H1 (cell line): ENCODE measurements around the gene SLC25A39. TPM values are rescaled to one million over a fixed set of nuclear protein-coding genes. Genes with fewer than 3 reads are reported as not detected.

Experiments
- CTCF ChIA-PET: fragments of 300-600 bp; sonication (Branson Sonifier 250); formaldehyde crosslinking; loops from one replicate; lab custom pipeline; 2021; ENCODE audit not compliant: partially characterized antibody; lab: Charles Lee
- POLR2A ChIA-PET: fragments of 300-600 bp; sonication (Branson Sonifier 250); formaldehyde crosslinking; loops from one replicate; lab custom pipeline; 2021; ENCODE audit warnings: inconsistent platforms; ENCODE audit not compliant: partially characterized antibody; lab: Charles Lee
- DNase-seq, 2 experiments: peaks; one replicate each; pipeline versions ENCODE4 v3.0.0 to v3.0.0-alpha.2; 2010 to 2022; ENCODE audit warnings: low spot score in 2 of 2, low read depth in 1 of 2, mixed read lengths in 1 of 2
- FAIRE-seq: peaks from 2 replicates; lab custom pipeline; 2011; peaks lifted over from hg19 to GRCh38; lab: Jason Lieb, UNC
- H2AFZ ChIP-seq: 2 replicates; pipeline ENCODE4 v1.8.1; 2012; ENCODE audit warnings: low read length, inconsistent platforms
- H2AK5ac ChIP-seq: 2 replicates; pipeline ENCODE4 v1.6.1; 2013; ENCODE audit warnings: low read depth, low read length
- H2BK120ac ChIP-seq: replicated peaks from 2 replicates; pipeline ENCODE3; 2013; ENCODE audit warnings: low read depth, low read length, inconsistent platforms
- H2BK12ac ChIP-seq: 2 replicates; pipeline ENCODE4 v1.6.1; 2013; ENCODE audit warnings: low read depth, low read length
- H2BK15ac ChIP-seq: 2 replicates; pipeline ENCODE4 v1.6.1; 2013; ENCODE audit warnings: low read length
- H2BK20ac ChIP-seq: 2 replicates; pipeline ENCODE4 v1.6.1; 2013; ENCODE audit warnings: low read length
- H2BK5ac ChIP-seq: 2 replicates; pipeline ENCODE4 v1.6.1; 2013; ENCODE audit warnings: low read depth, low read length
- H3K14ac ChIP-seq: 2 replicates; pipeline ENCODE4 v1.6.1; 2013; ENCODE audit warnings: inconsistent platforms; ENCODE audit not compliant: insufficient read length
- H3K18ac ChIP-seq: 2 replicates; pipeline ENCODE4 v1.6.1; 2013; ENCODE audit warnings: low read length; ENCODE audit errors: extremely low read depth
- H3K23ac ChIP-seq: 2 replicates; pipeline ENCODE4 v1.6.1; 2013; ENCODE audit warnings: inconsistent platforms; ENCODE audit not compliant: insufficient read length
- H3K23me2 ChIP-seq: 2 replicates; pipeline ENCODE4 v1.6.1; 2013; ENCODE audit warnings: low read depth, low read length
- H3K27ac ChIP-seq: 2 replicates; pipeline ENCODE4 v1.6.1; 2011; ENCODE audit warnings: low read depth, low read length, inconsistent platforms
- H3K27me3 ChIP-seq, 4 experiments: replicated peaks in 1 of 4; 1 replicate in 1 of 4; 2 replicates in 3 of 4; pipeline versions ENCODE4 v1.6.1 to v1.8.1; 2011 to 2013; ENCODE audit warnings: low read length in 3 of 4, mild to moderate bottlenecking in 3 of 4, inconsistent platforms in 2 of 4, mixed read lengths in 2 of 4, moderate library complexity in 1 of 4; ENCODE audit not compliant: control insufficient read depth in 3 of 4, insufficient read depth in 3 of 4; ENCODE audit errors: extremely low read depth in 1 of 4
- H3K36me3 ChIP-seq, 4 experiments: 2 replicates each; pipeline versions ENCODE4 v1.6.1 to v1.8.1; 2011 to 2013; ENCODE audit warnings: mild to moderate bottlenecking in 4 of 4, low read length in 3 of 4, moderate library complexity in 2 of 4, control low read depth in 1 of 4, inconsistent platforms in 1 of 4; ENCODE audit not compliant: insufficient read depth in 4 of 4, control insufficient read depth in 2 of 4
- H3K4ac ChIP-seq: replicated peaks from 2 replicates; pipeline ENCODE3; 2013; ENCODE audit warnings: low read length, low read depth, mixed read lengths, inconsistent platforms; ENCODE audit not compliant: insufficient read length
- H3K4me1 ChIP-seq, 4 experiments: replicated peaks in 1 of 4; 1 replicate in 1 of 4; 2 replicates in 3 of 4; pipeline versions ENCODE4 v1.6.1 to v1.8.1; 2011 to 2013; ENCODE audit warnings: low read length in 3 of 4, inconsistent platforms in 2 of 4, mixed read lengths in 1 of 4; ENCODE audit not compliant: insufficient read depth in 4 of 4, control insufficient read depth in 3 of 4
- H3K4me2 ChIP-seq, 2 experiments: 2 replicates each; pipeline versions ENCODE4 v1.6.1 to v1.8.1; 2011 to 2013; ENCODE audit warnings: low read depth in 2 of 2, low read length in 2 of 2, control low read depth in 1 of 2, inconsistent platforms in 1 of 2, mild to moderate bottlenecking in 1 of 2; ENCODE audit not compliant: insufficient read depth in 1 of 2
- H3K4me3 ChIP-seq, 4 experiments: fragments of 200-600, 300-600 bp in 1 of 4; sonication (generic), shearing (Covaris generic), sonication (Bioruptor Twin) in 1 of 4; 2 replicates each; pipeline versions ENCODE4 v1.5.1 to v1.8.1; 2011 to 2016; ENCODE audit warnings: low read length in 4 of 4, low read depth in 3 of 4, control low read depth in 2 of 4, inconsistent platforms in 2 of 4, mild to moderate bottlenecking in 2 of 4, mixed read lengths in 1 of 4, moderate library complexity in 1 of 4; ENCODE audit not compliant: insufficient read depth in 2 of 4; ENCODE audit errors: extremely low read depth in 1 of 4
- H3K56ac ChIP-seq: replicated peaks from 2 replicates; pipeline ENCODE3; 2013; ENCODE audit warnings: low read depth, mild to moderate bottlenecking, mixed read lengths, low read length, inconsistent platforms; ENCODE audit not compliant: insufficient read length
- H3K79me1 ChIP-seq: 2 replicates; pipeline ENCODE4 v1.6.1; 2013; ENCODE audit warnings: low read depth, low read length, control low read depth
- H3K79me2 ChIP-seq, 2 experiments: 2 replicates each; pipeline versions ENCODE4 v1.6.1 to v1.8.1; 2012 to 2013; ENCODE audit warnings: low read length in 2 of 2, mild to moderate bottlenecking in 2 of 2, inconsistent platforms in 1 of 2; ENCODE audit not compliant: insufficient read depth in 2 of 2, control insufficient read depth in 1 of 2
- H3K9ac ChIP-seq, 4 experiments: replicated peaks in 1 of 4; 1 replicate in 1 of 4; 2 replicates in 3 of 4; pipeline versions ENCODE4 v1.6.1 to v1.8.1; 2011 to 2013; ENCODE audit warnings: low read depth in 3 of 4, low read length in 3 of 4, control low read depth in 2 of 4, mild to moderate bottlenecking in 2 of 4, moderate library complexity in 2 of 4, inconsistent platforms in 1 of 4; ENCODE audit errors: extremely low read depth in 1 of 4
- H3K9me3 ChIP-seq, 2 experiments: 2 replicates each; pipeline versions ENCODE4 v1.6.1 to v1.8.1; 2012 to 2013; ENCODE audit warnings: mild to moderate bottlenecking in 2 of 2, moderate library complexity in 2 of 2, control low read depth in 1 of 2, inconsistent platforms in 1 of 2, low read depth in 1 of 2, low read length in 1 of 2, mixed read lengths in 1 of 2; ENCODE audit not compliant: insufficient read depth in 2 of 2
- H4K20me1 ChIP-seq, 2 experiments: replicated peaks in 1 of 2; 2 replicates each; pipeline versions ENCODE3 to v1.8.1; 2011 to 2013; ENCODE audit warnings: inconsistent platforms in 2 of 2, low read length in 2 of 2, mild to moderate bottlenecking in 1 of 2; ENCODE audit not compliant: insufficient read depth in 2 of 2, control insufficient read depth in 1 of 2
- H4K5ac ChIP-seq: 2 replicates; pipeline ENCODE4 v1.6.1; 2013; ENCODE audit warnings: low read length, low read depth, mixed read lengths, inconsistent platforms; ENCODE audit not compliant: insufficient read length
- H4K8ac ChIP-seq: 2 replicates; pipeline ENCODE4 v1.8.0; 2013; ENCODE audit warnings: mild to moderate bottlenecking, moderate library complexity, low read length, inconsistent platforms; ENCODE audit not compliant: insufficient read depth; ENCODE audit errors: extremely low read depth
- H4K91ac ChIP-seq: replicated peaks from 2 replicates; pipeline ENCODE3; 2013; ENCODE audit warnings: low read length, mixed read lengths, inconsistent platforms; ENCODE audit not compliant: insufficient read length
- HDAC2 ChIP-seq, 2 experiments: fragments of 300-600 bp in 1 of 2; sonication (generic) in 1 of 2; IDR thresholded peaks; 2 replicates each; pipeline ENCODE4 v1.6.1; 2011 to 2012; ENCODE audit warnings: low read depth in 2 of 2, low read length in 2 of 2, mild to moderate bottlenecking in 2 of 2, moderate library complexity in 2 of 2, borderline replicate concordance in 1 of 2, inconsistent platforms in 1 of 2
- TBP ChIP-seq: IDR thresholded peaks from 2 replicates; pipeline ENCODE4 v1.6.1; 2011; ENCODE audit warnings: low read depth, low read length, improper control_type of control experiment
- WGBS, 2 experiments: shearing (Covaris generic) in 1 of 2; methylation state at CpG; one replicate each; pipeline versions ENCODE4 v1.1.6 to v1.1.7; 2013 to 2015; ENCODE audit warnings: low lambda C conversion rate in 2 of 2, mixed read lengths in 2 of 2, inconsistent platforms in 1 of 2, low coverage in 1 of 2, missing lambda C conversion rate in 1 of 2; ENCODE audit not compliant: insufficient replicate concordance in 2 of 2, insufficient coverage in 1 of 2, insufficient read length in 1 of 2; ENCODE audit errors: extremely low coverage in 1 of 2, missing lambda C conversion rate in 1 of 2; 5-methylcytosine and 5-hydroxymethylcytosine counted together
- polyA plus RNA-seq, 7 experiments: library from polyadenylated mRNA; depleted of rRNA in 3 of 7; stranded (reverse) in 5 of 7; unstranded in 2 of 7; fragments of >200 nt in 5 of 7; fragments of 200-250 nt in 2 of 7; gene quantifications; 1 replicate in 5 of 7; 2 replicates in 1 of 7; 4 replicates in 1 of 7; pipeline versions ENCODE4 v1.2.1 to v1.2.3, GENCODE V29; 2011 to 2013; ENCODE audit warnings: missing spikeins in 2 of 7, mixed read lengths in 2 of 7
- total RNA-seq: library from RNA; stranded (reverse); fragmentation: NEBNext Ultra II Directional; extraction: Animal tissue kit (Norgen Biotek cat#: 25700); gene quantifications from 2 replicates; pipeline ENCODE4 v1.2.1, GENCODE V29; 2021
- TF ChIP-seq, protein P1 (sequence below): IDR thresholded peaks from 2 replicates; pipeline ENCODE4 v1.6.1; 2012; ENCODE audit warnings: inconsistent platforms
- TF ChIP-seq, protein P2 (sequence below): IDR thresholded peaks from 2 replicates; pipeline ENCODE4 v1.6.1; 2012; ENCODE audit warnings: inconsistent platforms

SLC25A39 gene
- total and polyA plus RNA-seq, 2 of the 8 experiments (the other 6 are each of a cell fraction or from before 2014, with no cell fraction given) = 200 to 291 TPM

DNA sequence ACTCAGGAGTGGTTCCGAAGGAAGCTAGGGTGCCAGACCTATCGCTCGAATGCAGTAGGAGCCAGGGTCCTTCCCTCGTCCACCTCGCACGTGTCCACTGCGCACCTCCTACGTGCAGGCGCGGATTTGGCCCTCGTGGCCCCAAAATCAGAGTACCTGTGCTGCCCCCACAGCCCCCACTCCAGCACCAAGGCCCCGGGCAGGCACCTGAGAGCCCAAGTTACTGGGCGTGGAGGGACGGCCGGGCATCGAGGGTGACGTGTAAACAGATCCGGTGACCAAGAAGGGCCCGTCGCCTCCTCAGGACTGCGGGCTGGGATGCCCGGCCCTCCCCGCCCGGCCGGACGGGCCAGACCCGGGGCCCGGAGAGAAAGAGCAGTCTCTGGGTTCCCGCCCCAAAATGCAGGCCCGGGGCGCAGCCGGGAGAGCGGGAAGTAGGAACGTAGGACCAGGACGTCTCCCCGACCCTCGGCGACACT, 492 bp downstream of the SLC25A39 start:
- H4K8ac ChIP-seq = peak overlapping the region; percentile 40; the same call in 1 of the 2 replicates
- H2AFZ ChIP-seq = no peak overlapping the region
- no peak overlapping the region for H2BK20ac ChIP-seq
- WGBS, 2 experiments = 3% methylated on average over 30 of the region's 38 CpGs; no CpG with 5 or more reads in 1 of the 2 experiments
- H2BK12ac ChIP-seq = 0 out of 2 replicates have a peak overlapping the region, but pooled peaks have one; percentile 39
- TF ChIP-seq, protein P1, sequence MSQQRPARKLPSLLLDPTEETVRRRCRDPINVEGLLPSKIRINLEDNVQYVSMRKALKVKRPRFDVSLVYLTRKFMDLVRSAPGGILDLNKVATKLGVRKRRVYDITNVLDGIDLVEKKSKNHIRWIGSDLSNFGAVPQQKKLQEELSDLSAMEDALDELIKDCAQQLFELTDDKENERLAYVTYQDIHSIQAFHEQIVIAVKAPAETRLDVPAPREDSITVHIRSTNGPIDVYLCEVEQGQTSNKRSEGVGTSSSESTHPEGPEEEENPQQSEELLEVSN = peak; percentile 12; the same call in 1 of the 2 replicates
- TF ChIP-seq, protein P2, sequence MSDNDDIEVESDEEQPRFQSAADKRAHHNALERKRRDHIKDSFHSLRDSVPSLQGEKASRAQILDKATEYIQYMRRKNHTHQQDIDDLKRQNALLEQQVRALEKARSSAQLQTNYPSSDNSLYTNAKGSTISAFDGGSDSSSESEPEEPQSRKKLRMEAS = peak; percentile 78
- TF ChIP-seq TBP = no peak
- TF ChIP-seq HDAC2 (IDR thresholded peaks at IDR 0.05; ENCODE audit: borderline replicate concordance in 1 of 2, low read depth in 2 of 2, low read length in 2 of 2) = no peak
- TF ChIP-seq, all 59 proteins: peak for 2
- peaks cover 13% of the 10 kb centered on the region; the same call in 1 of the 2 replicates for H3K23me2 ChIP-seq
- H3K4ac ChIP-seq = no peak overlapping the region
- FAIRE-seq (no peak), DNase-seq (no peak)
- peak overlapping the region; percentile 74 to 92 (median 84) for H3K4me3 ChIP-seq
- peaks cover 3 to 13% of the 10 kb centered on the region in 2 experiments; a peak in 3 of 4 replicates for H3K79me2 ChIP-seq
- peak overlapping the region; percentile 44; the same call in 1 of the 2 replicates for H2BK5ac ChIP-seq
- H2BK15ac ChIP-seq = no peak overlapping the region
- H3K18ac ChIP-seq = peak overlapping the region; percentile 96
- peaks cover 3 to 15% of the 10 kb centered on the region in 2 experiments for H4K20me1 ChIP-seq
- peak overlapping the region; percentile 51 to 71 (median 64) for H3K9ac ChIP-seq
- 0 out of 2 replicates have a peak overlapping the region, but pooled peaks have one; percentile 29 for H3K27ac ChIP-seq
- POLR2A ChIA-PET = interaction anchor here (0.7 to 14.6 kb wide), 10 partner anchors 8 to 132 kb away, joined by 3 to 135 read pairs (median 4); partner anchors contain the start of genes GRN, RUNDC3A and UBTF
- peak overlapping the region; percentile 55 for H4K91ac ChIP-seq
- H3K27me3 ChIP-seq = peaks cover 0 to 6% (median 0%) of the 10 kb centered on the region in 4 experiments; a peak in 5 of 7 replicates
- peak overlapping the region; percentile 83 to 97 for H3K4me2 ChIP-seq
- H2AK5ac ChIP-seq = 0 out of 2 replicates have a peak overlapping the region, but pooled peaks have one; percentile 53
- peaks cover 0 to 11% (median 6%) of the 10 kb centered on the region in 4 experiments; a peak in 5 of 7 replicates for H3K4me1 ChIP-seq
- no peak overlapping the region for H3K14ac ChIP-seq
- H3K9me3 ChIP-seq = no peaks in the 10 kb centered on the region
- peak overlapping the region; percentile 33 for H2BK120ac ChIP-seq
- H3K23ac ChIP-seq = no peak overlapping the region
- H3K36me3 ChIP-seq = peaks cover 7 to 30% (median 22%) of the 10 kb centered on the region in 4 experiments; a peak in 7 of 8 replicates
- CTCF ChIA-PET = interaction anchor here (0.7 to 3.9 kb wide), 8 partner anchors 8 to 120 kb away, joined by 3 to 19 read pairs (median 4); partner anchors contain the start of genes GRN and SLC4A1
- peak overlapping the region; percentile 59 for H3K56ac ChIP-seq
- peak overlapping the region; percentile 16 for H4K5ac ChIP-seq
- H3K79me1 ChIP-seq = peaks cover 11% of the 10 kb centered on the region
